ENCODE data around the gene THRB. TPM values are rescaled to one million over a fixed set of nuclear protein-coding genes. Genes with fewer than 3 reads are reported as not detected.

Gene THRB
- total and polyA plus RNA-seq, 2 donors (not counting 3 experiments of a cell fraction or from before 2014, with no cell fraction given): 0.06 TPM; not detected in 1

DNA sequence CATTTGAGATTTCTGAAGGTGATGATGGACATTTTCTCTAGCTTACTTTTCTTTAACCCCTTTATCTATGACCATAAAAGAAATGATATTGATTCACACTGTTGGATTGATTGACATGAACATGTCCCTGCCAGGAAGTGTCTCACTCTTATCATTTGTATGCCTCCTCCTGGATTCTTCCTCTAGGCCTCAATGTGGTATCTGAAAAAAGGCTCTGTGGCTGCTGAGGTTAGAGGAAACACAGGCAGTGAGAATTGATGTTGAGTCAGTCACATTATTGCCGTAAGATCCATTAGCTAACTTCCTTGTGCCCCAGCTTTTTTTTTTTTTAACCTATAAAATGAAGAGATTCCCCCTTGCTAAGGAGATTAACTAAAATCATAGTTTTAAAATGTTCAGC, 8.0 kb upstream of the THRB start:
- Histone ChIP-seq H3K4me1 (ENCODE audit: control insufficient read depth, extremely low read depth, insufficient read depth, low read length) (no peaks in the 10 kb centered on the region), H3K27me3 (ENCODE audit: control insufficient read depth in 2 of 2, insufficient read depth in 2 of 2, low read length in 2 of 2) (no peaks in the 10 kb centered on the region), H3K9ac (replicated peaks; ENCODE audit: extremely low read depth, insufficient read depth, low read length) (no peak overlapping the region), H3K4me2 (ENCODE audit: insufficient read depth, low read length) (no peak overlapping the region), H3K27ac (ENCODE audit: insufficient read depth, low read depth, low read length) (no peak overlapping the region), H3K4me3 (replicated peaks in 1 of 3; ENCODE audit: insufficient read depth in 1 of 3, low read depth in 1 of 3, low read length in 3 of 3) (no peak overlapping the region), H3K79me2 (ENCODE audit: control insufficient read depth, insufficient read depth, low read length) (no peaks in the 10 kb centered on the region), H3K9me3 (replicated peaks; ENCODE audit: control insufficient read depth, insufficient read depth, low read length) (no peaks in the 10 kb centered on the region), H3K36me3 (ENCODE audit: control insufficient read depth in 2 of 2, extremely low read depth in 1 of 2, insufficient read depth in 2 of 2, low read length in 2 of 2) (no peaks in the 10 kb centered on the region), H4K20me1 (replicated peaks; ENCODE audit: control insufficient read depth, extremely low read depth, insufficient read depth, low read length) (no peaks in the 10 kb centered on the region), H2AFZ (ENCODE audit: low read depth, low read length) (no peak overlapping the region), H3K9me1 (replicated peaks; ENCODE audit: control insufficient read depth, extremely low read depth, insufficient read depth, low read length) (no peaks in the 10 kb centered on the region)
- FAIRE-seq: peak; percentile 58
- intact Hi-C loops (cut with micrococcal nuclease): no loop called here
- ChIA-PET CTCF (interaction anchor here (1.1 to 1.6 kb wide), 3 partner anchors 17 to 120 kb away, joined by 3 to 4 read pairs (median 3); no protein-coding TSS in a partner anchor), POLR2A (no interaction called here)
- DNase-seq (ENCODE audit: low read depth, low spot score): peak; percentile 18
- BruUV-seq (replicated peaks): no TSS peak
- dilution Hi-C loops (cut with MboI; ENCODE audit: extremely low pct_ligation_motif_present, low sequenced_read_pairs): no loop called here
- TF ChIP-seq EZH2 (IDR thresholded peaks at IDR 0.05; ENCODE audit: borderline replicate concordance, low read depth, low read length, severe bottlenecking) (no peak), JUN (IDR thresholded peaks at IDR 0.05; ENCODE audit: borderline replicate concordance, insufficient read depth, insufficient read length, low read depth) (no peak), FOS (IDR thresholded peaks at IDR 0.05; ENCODE audit: borderline replicate concordance, insufficient read depth, low read length) (peak; percentile 32), GATA2 (IDR thresholded peaks at IDR 0.05; ENCODE audit: insufficient read depth, insufficient read length, low read depth, low read length) (peak; percentile 70)

DNA sequence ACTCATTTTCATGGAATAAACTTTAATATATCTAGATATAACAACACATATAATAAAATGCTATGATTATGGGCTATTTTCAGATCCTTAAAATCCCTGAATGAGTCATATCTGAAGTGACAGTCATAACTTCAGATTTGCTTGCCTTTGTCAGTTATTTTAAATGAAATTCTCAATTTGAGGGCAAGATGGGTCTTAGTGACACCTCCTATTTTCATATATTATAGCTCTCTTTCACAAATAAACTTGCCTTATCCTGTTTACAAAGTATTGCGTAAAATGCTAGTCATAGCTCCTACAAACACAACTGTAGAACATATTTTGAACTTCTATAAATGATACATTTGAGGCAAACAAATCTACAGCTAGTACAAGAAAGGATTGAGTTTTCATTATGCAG, 6.2 kb upstream of the THRB start:
- H4K20me1 ChIP-seq (replicated peaks; ENCODE audit: control insufficient read depth, extremely low read depth, insufficient read depth, low read length): no peaks in the 10 kb centered on the region
- H3K36me3 ChIP-seq (ENCODE audit: control insufficient read depth in 2 of 2, extremely low read depth in 1 of 2, insufficient read depth in 2 of 2, low read length in 2 of 2): no peaks in the 10 kb centered on the region
- H3K4me3 ChIP-seq (replicated peaks in 1 of 3; ENCODE audit: insufficient read depth in 1 of 3, low read depth in 1 of 3, low read length in 3 of 3): no peak overlapping the region
- FAIRE-seq: peak; percentile 8
- intact Hi-C loops (cut with micrococcal nuclease): no loop called here
- no peaks in the 10 kb centered on the region for H3K9me3 ChIP-seq (replicated peaks; ENCODE audit: control insufficient read depth, insufficient read depth, low read length)
- no peak overlapping the region for H2AFZ ChIP-seq (ENCODE audit: low read depth, low read length)
- H3K27ac ChIP-seq (ENCODE audit: insufficient read depth, low read depth, low read length): no peak overlapping the region
- no peak overlapping the region for H3K4me2 ChIP-seq (ENCODE audit: insufficient read depth, low read length)
- dilution Hi-C loops (cut with MboI; ENCODE audit: extremely low pct_ligation_motif_present, low sequenced_read_pairs): no loop called here
- TF ChIP-seq EZH2 (IDR thresholded peaks at IDR 0.05; ENCODE audit: borderline replicate concordance, low read depth, low read length, severe bottlenecking): no peak
- no peak for TF ChIP-seq POLR2A (IDR thresholded peaks at IDR 0.05; ENCODE audit: low read depth, low read length)
- TF ChIP-seq FOS (IDR thresholded peaks at IDR 0.05; ENCODE audit: borderline replicate concordance, insufficient read depth, low read length): no peak
- TF ChIP-seq MYC (IDR thresholded peaks at IDR 0.05; ENCODE audit: low read depth, low read length): no peak
- TF ChIP-seq, protein P1, sequence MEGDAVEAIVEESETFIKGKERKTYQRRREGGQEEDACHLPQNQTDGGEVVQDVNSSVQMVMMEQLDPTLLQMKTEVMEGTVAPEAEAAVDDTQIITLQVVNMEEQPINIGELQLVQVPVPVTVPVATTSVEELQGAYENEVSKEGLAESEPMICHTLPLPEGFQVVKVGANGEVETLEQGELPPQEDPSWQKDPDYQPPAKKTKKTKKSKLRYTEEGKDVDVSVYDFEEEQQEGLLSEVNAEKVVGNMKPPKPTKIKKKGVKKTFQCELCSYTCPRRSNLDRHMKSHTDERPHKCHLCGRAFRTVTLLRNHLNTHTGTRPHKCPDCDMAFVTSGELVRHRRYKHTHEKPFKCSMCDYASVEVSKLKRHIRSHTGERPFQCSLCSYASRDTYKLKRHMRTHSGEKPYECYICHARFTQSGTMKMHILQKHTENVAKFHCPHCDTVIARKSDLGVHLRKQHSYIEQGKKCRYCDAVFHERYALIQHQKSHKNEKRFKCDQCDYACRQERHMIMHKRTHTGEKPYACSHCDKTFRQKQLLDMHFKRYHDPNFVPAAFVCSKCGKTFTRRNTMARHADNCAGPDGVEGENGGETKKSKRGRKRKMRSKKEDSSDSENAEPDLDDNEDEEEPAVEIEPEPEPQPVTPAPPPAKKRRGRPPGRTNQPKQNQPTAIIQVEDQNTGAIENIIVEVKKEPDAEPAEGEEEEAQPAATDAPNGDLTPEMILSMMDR (IDR thresholded peaks at IDR 0.05; ENCODE audit: extremely low read depth in 1 of 2, insufficient read depth in 1 of 2, low read depth in 1 of 2, low read length in 2 of 2): no peak
- TF ChIP-seq, protein P2, sequence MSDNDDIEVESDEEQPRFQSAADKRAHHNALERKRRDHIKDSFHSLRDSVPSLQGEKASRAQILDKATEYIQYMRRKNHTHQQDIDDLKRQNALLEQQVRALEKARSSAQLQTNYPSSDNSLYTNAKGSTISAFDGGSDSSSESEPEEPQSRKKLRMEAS (IDR thresholded peaks at IDR 0.05; ENCODE audit: insufficient read depth, insufficient read length): no peak
- no peak for TF ChIP-seq POLR2AphosphoS5 (IDR thresholded peaks at IDR 0.05; ENCODE audit: insufficient read depth, low read depth, low read length)
- TF ChIP-seq JUN (IDR thresholded peaks at IDR 0.05; ENCODE audit: borderline replicate concordance, insufficient read depth, insufficient read length, low read depth): no peak
- no peak for TF ChIP-seq GATA2 (IDR thresholded peaks at IDR 0.05; ENCODE audit: insufficient read depth, insufficient read length, low read depth, low read length)
- H3K9ac ChIP-seq (replicated peaks; ENCODE audit: extremely low read depth, insufficient read depth, low read length): no peak overlapping the region
- no peaks in the 10 kb centered on the region for H3K79me2 ChIP-seq (ENCODE audit: control insufficient read depth, insufficient read depth, low read length)
- no TSS peak for BruUV-seq (replicated peaks)
- no peaks in the 10 kb centered on the region for H3K27me3 ChIP-seq (ENCODE audit: control insufficient read depth in 2 of 2, insufficient read depth in 2 of 2, low read length in 2 of 2)
- ChIA-PET POLR2A (no interaction called here), CTCF (interaction anchor here (1.3 to 1.4 kb wide), 2 partner anchors 25 to 180 kb away, joined by 3 to 5 read pairs; no protein-coding TSS in a partner anchor)
- DNase-seq (ENCODE audit: low read depth, low spot score): no peak
- H3K4me1 ChIP-seq (ENCODE audit: control insufficient read depth, extremely low read depth, insufficient read depth, low read length): no peaks in the 10 kb centered on the region
- H3K9me1 ChIP-seq (replicated peaks; ENCODE audit: control insufficient read depth, extremely low read depth, insufficient read depth, low read length): no peaks in the 10 kb centered on the region

Measured in endothelial cell of umbilical vein (primary cell).